Activated T-cell treated with anti-CD3 and anti-CD28 coated beads for 48 hours (primary cell): ENCODE data around the gene HSD17B3.
"Not testable (repeated sequence)": the region's sequence is repeated elsewhere in the genome, so short reads cannot be mapped to it uniquely, and the experiment has no call there.

Experiments used
- DNase-seq: peaks from one replicate; pipeline ENCODE4 v3.0.0-alpha.2; 2020; ENCODE audit warnings: low read depth

HSD17B3 gene

GRCh38 chr9:96236337-96236736 is 65.6 kb downstream of the HSD17B3 start:
- DNase-seq, result not testable (repeated sequence)

- DNase-seq, result peak; percentile 11
Observed at GRCh38 chr9:96232539-96233241, 69.3 kb downstream of the HSD17B3 start.

GRCh38 chr9:96232164-96232538 is 69.8 kb downstream of the HSD17B3 start:
- DNase-seq, result no peak

GRCh38 chr9:96230002-96230401 is 72.0 kb downstream of the HSD17B3 start:
- DNase-seq, result no peak

- no peak for DNase-seq
Observed at GRCh38 chr9:96222132-96222531, 79.8 kb downstream of the HSD17B3 start.

- no peak for DNase-seq
Observed at GRCh38 chr9:96219900-96220257, 82.1 kb downstream of the HSD17B3 start.

GRCh38 chr9:96219026-96219899 is 82.7 kb downstream of the HSD17B3 start:
- peak; percentile 23 for DNase-seq

GRCh38 chr9:96217754-96218693 is 84.0 kb downstream of the HSD17B3 start:
- DNase-seq, result peak; percentile 81

- DNase-seq, result no peak
Observed at GRCh38 chr9:96217294-96217707, 84.7 kb downstream of the HSD17B3 start.

GRCh38 chr9:96216583-96216982 is 85.4 kb downstream of the HSD17B3 start:
- DNase-seq, result no peak

GRCh38 chr9:96215841-96216240 is 86.1 kb downstream of the HSD17B3 start:
- DNase-seq, result no peak

GRCh38 chr9:96214635-96215034 is 87.3 kb downstream of the HSD17B3 start:
- no peak for DNase-seq

- DNase-seq, result no peak
Observed at GRCh38 chr9:96209407-96210271, 92.3 kb downstream of the HSD17B3 start.

GRCh38 chr9:96206156-96206751 is 95.7 kb downstream of the HSD17B3 start:
- no peak for DNase-seq

- no peak for DNase-seq
Observed at GRCh38 chr9:96204853-96205252, 97.1 kb downstream of the HSD17B3 start.

- no peak for DNase-seq
Observed at GRCh38 chr9:96203867-96204501, 98.0 kb downstream of the HSD17B3 start.

GRCh38 chr9:96202971-96203780 is 98.8 kb downstream of the HSD17B3 start:
- no peak for DNase-seq

- no peak for DNase-seq
Observed at GRCh38 chr9:96201140-96201539, 100.8 kb downstream of the HSD17B3 start.

GRCh38 chr9:96199006-96199405 is 103.0 kb downstream of the HSD17B3 start:
- DNase-seq, result no peak

- DNase-seq, result no peak
Observed at GRCh38 chr9:96195541-96195940, 106.4 kb downstream of the HSD17B3 start.
